B cell (primary cell): Measurements from ENCODE around the gene CCDC9. TPM values are rescaled to one million over a fixed set of nuclear protein-coding genes. Genes with fewer than 3 reads are reported as not detected.

Experiments used
- ATAC-seq: fragments of 200-7000 bp; cut with Tn5 transposase; one replicate; pipeline ENCODE4 v1.10.0; 2021; ENCODE audit warnings: low read depth, mild to moderate bottlenecking, moderate number of reproducible peaks, moderate library complexity
- CTCF ChIA-PET: fragments of 350-600 bp; sonication (Branson Sonifier 250); formaldehyde crosslinking; loops from one replicate; lab custom pipeline; 2021; ENCODE audit warnings: antibody characterized with exemption, inconsistent platforms; lab: Charles Lee
- POLR2A ChIA-PET: fragments of 350-600 bp; sonication (Branson Sonifier 250); formaldehyde crosslinking; loops from one replicate; lab custom pipeline; 2021; ENCODE audit warnings: antibody characterized with exemption; lab: Charles Lee
- DNase-seq: peaks from one replicate; pipeline ENCODE4 v3.0.0; 2013
- H2AFZ ChIP-seq: 2 replicates; pipeline ENCODE4 v1.6.1; 2012; ENCODE audit warnings: mild to moderate bottlenecking, low read depth, low read length; ENCODE audit not compliant: insufficient read depth, poor library complexity, severe bottlenecking
- H3K27ac ChIP-seq, 2 donors: 1 replicate in 1 of 2; 2 replicates in 1 of 2; pipeline ENCODE4 v1.5.1; 2012 to 2013; ENCODE audit warnings: low read length in 2 of 2, mild to moderate bottlenecking in 2 of 2, moderate library complexity in 1 of 2
- H3K27me3 ChIP-seq, 4 experiments: fragments of 200-600 bp in 1 of 4; sonication (generic) in 1 of 4; replicated peaks in 1 of 4; 1 replicate in 2 of 4; 2 replicates in 2 of 4; pipeline versions ENCODE4 v1.6.1 to v1.7.0; 2013 to 2016; ENCODE audit warnings: low read length in 3 of 4, mild to moderate bottlenecking in 2 of 4, mixed read lengths in 1 of 4, moderate library complexity in 1 of 4; ENCODE audit not compliant: insufficient read depth in 4 of 4, control insufficient read depth in 3 of 4; ENCODE audit errors: control extremely low read depth in 1 of 4
- H3K36me3 ChIP-seq, 2 experiments: replicated peaks in 1 of 2; 1 replicate in 1 of 2; 2 replicates in 1 of 2; pipeline versions ENCODE4 v1.6.1 to v1.7.1; 2013; ENCODE audit warnings: low read length in 1 of 2; ENCODE audit not compliant: insufficient read depth in 2 of 2, control insufficient read depth in 1 of 2; ENCODE audit errors: control extremely low read depth in 1 of 2, extremely low read depth in 1 of 2
- H3K4me1 ChIP-seq, 2 donors: fragments of 200-600 bp in 1 of 2; sonication (generic) in 1 of 2; 1 replicate in 1 of 2; 2 replicates in 1 of 2; pipeline versions ENCODE4 v1.5.1 to v1.6.1; 2013 to 2017; ENCODE audit warnings: low read length in 2 of 2; ENCODE audit not compliant: control insufficient read depth in 2 of 2, insufficient read depth in 2 of 2
- H3K4me2 ChIP-seq: replicated peaks from 2 replicates; pipeline ENCODE3; 2012; ENCODE audit warnings: mild to moderate bottlenecking, low read depth, low read length; ENCODE audit not compliant: poor library complexity, severe bottlenecking
- H3K4me3 ChIP-seq, 5 experiments: fragments of 200-600 bp in 1 of 5; sonication (generic) in 1 of 5; 1 replicate in 3 of 5; 2 replicates in 2 of 5; pipeline versions ENCODE4 v1.5.1 to v1.7.0; 2011 to 2016; ENCODE audit warnings: low read length in 4 of 5, mild to moderate bottlenecking in 4 of 5, low read depth in 2 of 5, control low read depth in 1 of 5, moderate library complexity in 1 of 5; ENCODE audit not compliant: insufficient read depth in 1 of 5; ENCODE audit errors: control extremely low read depth in 1 of 5, extremely low read depth in 1 of 5
- H3K79me2 ChIP-seq: fragments of 200-600 bp; sonication (generic); one replicate; pipeline ENCODE4 v1.6.0; 2016; ENCODE audit warnings: low read length; ENCODE audit not compliant: control insufficient read depth, insufficient read depth
- H3K9ac ChIP-seq: fragments of 200-600 bp; sonication (generic); 2 replicates; pipeline ENCODE4 v1.6.1; 2017; ENCODE audit warnings: mild to moderate bottlenecking, low read length, moderate library complexity
- H3K9me3 ChIP-seq, 3 donors: one replicate each; pipeline versions ENCODE4 v1.6.1 to v1.7.1; 2013; ENCODE audit warnings: low read length in 2 of 3; ENCODE audit not compliant: control insufficient read depth in 2 of 3, insufficient read depth in 1 of 3; ENCODE audit errors: control extremely low read depth in 1 of 3
- H4K20me1 ChIP-seq: 2 replicates; pipeline ENCODE4 v1.6.0; 2012; ENCODE audit warnings: mild to moderate bottlenecking, low read length; ENCODE audit not compliant: insufficient read depth, control insufficient read depth, poor library complexity, severe bottlenecking
- H3K27ac Mint-ChIP-seq: one replicate; pipeline ENCODE4 v1.8.0; 2021; ENCODE audit warnings: mixed read lengths
- H3K27me3 Mint-ChIP-seq: one replicate; pipeline ENCODE4 v1.8.0; 2021; ENCODE audit warnings: mixed read lengths
- H3K4me1 Mint-ChIP-seq: one replicate; pipeline ENCODE4 v1.8.0; 2021; ENCODE audit warnings: mixed read lengths
- H3K4me3 Mint-ChIP-seq: one replicate; pipeline ENCODE4 v1.8.0; 2021; ENCODE audit warnings: mixed read lengths
- H3K9me3 Mint-ChIP-seq: one replicate; pipeline ENCODE4 v1.8.0; 2022; ENCODE audit warnings: mixed read lengths; ENCODE audit not compliant: insufficient read depth
- CTCF ChIP-seq: fragments of 200-600 bp; IDR thresholded peaks from one replicate; pipeline ENCODE4 v1.8.0; 2022; ENCODE audit warnings: antibody characterized with exemption, mild to moderate bottlenecking
- EZH2 ChIP-seq: IDR thresholded peaks from 2 replicates; pipeline ENCODE4 v1.6.1; 2012; ENCODE audit warnings: borderline replicate concordance, low read depth, mild to moderate bottlenecking, moderate library complexity, low read length; ENCODE audit not compliant: insufficient read depth, poor library complexity, severe bottlenecking
- WGBS: methylation state at CpG from one replicate; pipeline ENCODE4 v1.1.5; 2013; ENCODE audit warnings: missing lambda C conversion rate; ENCODE audit not compliant: insufficient coverage; 5-methylcytosine and 5-hydroxymethylcytosine counted together
- intact Hi-C: fragments of 100-400 bp; cut with micrococcal nuclease; formaldehyde crosslinking; loops from one replicate; pipeline ENCODE4 v1.10.0; 2022
- polyA plus RNA-seq: library from polyadenylated mRNA; depleted of rRNA; stranded (reverse); fragments of >200 nt; gene quantifications from 2 replicates; pipeline ENCODE4 v1.2.3, GENCODE V29; 2012
- total RNA-seq, 2 donors: library from RNA; stranded (reverse); fragments of 120-200 nt in 1 of 2; gene quantifications; 1 replicate in 1 of 2; 2 replicates in 1 of 2; pipeline versions ENCODE4 v1.2.3 to v1.2.4, GENCODE V29; 2013 to 2022

CCDC9 gene
- total and polyA plus RNA-seq, 2 donors (not counting 1 experiment from before 2014, with no cell fraction given) = 12.3 to 54.7 TPM

GRCh38 chr19:47268028-47268427 lies 11.7 kb downstream of the CCDC9 start:
- 100% methylated on average over 1 of the region's 6 CpGs for WGBS
- H3K4me3 Mint-ChIP-seq = no peak overlapping the region
- TF ChIP-seq EZH2 (no peak), CTCF (no peak)
- Histone ChIP-seq H3K9ac (no peak overlapping the region), H3K36me3 (peaks cover 0 to 37% of the 10 kb centered on the region in 2 experiments), H3K4me1 (peaks cover 5 to 9% of the 10 kb centered on the region in 2 donors), H3K9me3 (no peaks in the 10 kb centered on the region), H3K4me2 (no peak overlapping the region), H3K4me3 (no peak overlapping the region), H2AFZ (no peak overlapping the region), H3K79me2 (no peaks in the 10 kb centered on the region), H4K20me1 (peaks cover 4% of the 10 kb centered on the region), H3K27ac (no peak overlapping the region), H3K27me3 (no peaks in the 10 kb centered on the region)
- no peak for DNase-seq
- H3K27me3 Mint-ChIP-seq = no peaks in the 10 kb centered on the region
- H3K9me3 Mint-ChIP-seq = no peaks in the 10 kb centered on the region
- ATAC-seq = no peak
- ChIA-PET CTCF (no interaction called here), POLR2A (no interaction called here)
- H3K4me1 Mint-ChIP-seq = peaks cover 10% of the 10 kb centered on the region
- no peak overlapping the region for H3K27ac Mint-ChIP-seq
- intact Hi-C loops = no loop called here

GRCh38 chr19:47269596-47269995 lies 13.3 kb downstream of the CCDC9 start:
- Mint-ChIP-seq H3K9me3 (no peaks in the 10 kb centered on the region), H3K27ac (no peak overlapping the region), H3K27me3 (no peaks in the 10 kb centered on the region), H3K4me3 (no peak overlapping the region), H3K4me1 (peaks cover 14% of the 10 kb centered on the region)
- 97% methylated on average over 7 of the region's 7 CpGs for WGBS
- Histone ChIP-seq H3K4me1 (peaks cover 5 to 11% of the 10 kb centered on the region in 2 donors), H3K4me3 (no peak overlapping the region), H4K20me1 (peaks cover 4% of the 10 kb centered on the region), H3K27me3 (no peaks in the 10 kb centered on the region), H3K36me3 (peaks cover 0 to 33% of the 10 kb centered on the region in 2 experiments), H3K4me2 (no peak overlapping the region), H2AFZ (no peak overlapping the region), H3K9me3 (no peaks in the 10 kb centered on the region), H3K27ac (no peak overlapping the region), H3K9ac (no peak overlapping the region), H3K79me2 (no peaks in the 10 kb centered on the region)
- intact Hi-C loops = no loop called here
- ATAC-seq (no peak), DNase-seq (no peak)
- ChIA-PET POLR2A (no interaction called here), CTCF (interaction anchor here (0.8 kb wide), 1 partner anchor 26 kb away, joined by 3 read pairs; no protein-coding TSS in a partner anchor)
- TF ChIP-seq EZH2 (no peak), CTCF (no peak)
